Pancreas (tissue), 10 donors: ENCODE results near the gene SPDYE1. TPM values are rescaled to one million over a fixed set of nuclear protein-coding genes. Genes with fewer than 3 reads are reported as not detected.

Source experiments
- ATAC-seq, 4 donors: fragments of 200-7000 bp; cut with Tn5 transposase; one replicate each; pipeline versions ENCODE4 v1.8.0 to v1.9.1; 2020; ENCODE audit warnings: mild to moderate bottlenecking in 4 of 4, moderate library complexity in 4 of 4
- DNase-seq, 6 donors: peaks; one replicate each; pipeline ENCODE4 v3.0.0-alpha.2; 2020
- FAIRE-seq: peaks from 2 replicates; lab custom pipeline; 2012; peaks lifted over from hg19 to GRCh38; lab: Jason Lieb, UNC
- H3K27ac ChIP-seq, 4 donors: fragments of 200-600 bp; sonication (generic); 1 replicate in 3 of 4; 2 replicates in 1 of 4; pipeline versions ENCODE4 v1.5.0 to v1.8.0; 2020
- H3K27me3 ChIP-seq, 4 donors: fragments of 200-600 bp; one replicate each; pipeline ENCODE4 v1.8.0; 2021
- H3K36me3 ChIP-seq, 3 donors: fragments of 200-600 bp; sonication (generic) in 1 of 3; one replicate each; pipeline versions ENCODE4 v1.5.0 to v1.8.0; 2020 to 2021
- H3K4me1 ChIP-seq, 3 donors: fragments of 200-600 bp; one replicate each; pipeline ENCODE4 v1.8.0; 2021
- H3K4me3 ChIP-seq, 4 donors: fragments of 200-600 bp; sonication (generic) in 2 of 4; one replicate each; pipeline versions ENCODE4 v1.5.0 to v1.8.0; 2020 to 2021
- H3K9me3 ChIP-seq, 4 donors: fragments of 200-600 bp; one replicate each; pipeline ENCODE4 v1.8.0; 2021
- CTCF ChIP-seq, 4 donors: fragments of 200-600 bp; sonication (generic) in 3 of 4; IDR thresholded peaks; one replicate each; pipeline versions ENCODE4 v1.5.0 to v1.8.0; 2021; ENCODE audit warnings: antibody characterized with exemption in 4 of 4
- WGBS, 2 donors: extraction: QIAGEN DNeasy Blood & Tissue Kit; methylation state at CpG; one replicate each; pipeline ENCODE4 v1.1.7; 2013; 5-methylcytosine and 5-hydroxymethylcytosine counted together
- intact Hi-C, 3 donors: fragments of 100-400 bp; cut with DNase I; formaldehyde crosslinking; loops; one replicate each; pipeline versions ENCODE4 v1.11.1 to v1.14.2; 2022
- microRNA-seq, 2 donors: library from miRNA; unstranded; fragments of <30 nt; microRNA quantifications; one replicate each; pipeline versions ENCODE4 to v1.1.0, GENCODE V29; 2019 to 2020
- polyA plus RNA-seq, 2 donors: library from polyadenylated mRNA; stranded (reverse); fragments of 200-250 nt; gene quantifications; one replicate each; pipeline ENCODE4 v1.2.3, GENCODE V29; 2013
- total RNA-seq, 6 donors: library from RNA; stranded (reverse); fragmentation: NEBNext Ultra II Directional in 4 of 6; extraction: Animal tissue kit (Norgen Biotek cat#: 25700) in 4 of 6; gene quantifications; one replicate each; pipeline versions ENCODE4 v1.2.1 to v1.2.4, GENCODE V29; 2021 to 2023
- donor health status: healthy with polysubstance abuse.
- donor health status: DM: no; HTN: no; CAD: no; lungs with moderate emphysema.
- donor health status: DM: no; HTN: no; CAD: no.
- donor health status: control.
- donor health status: control.
- donor health status: Bipolar disorder and iron deficiency.
- donor health status: DM: yes; HTN: yes; CAD: no.
- donor health status: DM: no; HTN: no; CAD: no.
- donor health status: DM: no; HTN: no; CAD: no.
- donor health status: DM: yes; HTN: yes; CAD: no.

The SPDYE1 gene
- total and polyA plus RNA-seq, 8 donors, result 0.09 TPM; not detected in 7

GRCh38 chr7:44057849-44058758, 60.4 kb downstream of the SPDYE1 start:
- no peaks in the 10 kb centered on the region for H3K9me3 ChIP-seq
- H3K36me3 ChIP-seq, result peaks cover 9 to 42% (median 33%) of the 10 kb centered on the region in 3 donors
- 92 to 93% methylated on average over 25 to 30 of the region's 30 CpGs for WGBS, 2 donors
- no peak for FAIRE-seq
- intact Hi-C loops, result no loop called here
- no peaks in the 10 kb centered on the region for H3K27me3 ChIP-seq
- no peak overlapping the region for H3K4me3 ChIP-seq
- H3K4me1 ChIP-seq, result no peaks in the 10 kb centered on the region
- ATAC-seq, result peak in 1 of 4 donors; percentile 18
- no peak for TF ChIP-seq CTCF (IDR thresholded peaks at IDR 0.05)
- no peak overlapping the region for H3K27ac ChIP-seq
- DNase-seq, result peak in 3 of 6 donors; percentile 8 to 56 (median 45)

- ATAC-seq, result no peak
- intact Hi-C loops, result no loop called here
- Histone ChIP-seq H3K36me3 (peaks cover 9 to 42% (median 33%) of the 10 kb centered on the region in 3 donors), H3K4me3 (no peak overlapping the region), H3K4me1 (no peaks in the 10 kb centered on the region), H3K27ac (no peak overlapping the region), H3K27me3 (no peaks in the 10 kb centered on the region), H3K9me3 (no peaks in the 10 kb centered on the region)
- DNase-seq, result peak in 2 of 6 donors; percentile 26 to 29
- no peak for TF ChIP-seq CTCF (IDR thresholded peaks at IDR 0.05)
- FAIRE-seq, result no peak
- WGBS, 2 donors, result 91 to 92% methylated on average over 7 of the region's 7 CpGs
Measured at GRCh38 chr7:44058759-44059218, 61.1 kb downstream of the SPDYE1 start.

GRCh38 chr7:44059219-44060090, 61.8 kb downstream of the SPDYE1 start:
- 93% methylated on average over 14 of the region's 14 CpGs for WGBS, 2 donors
- intact Hi-C loops, result no loop called here
- Histone ChIP-seq H3K27me3 (no peaks in the 10 kb centered on the region), H3K27ac (no peak overlapping the region), H3K36me3 (peaks cover 9 to 42% (median 33%) of the 10 kb centered on the region in 3 donors), H3K9me3 (no peaks in the 10 kb centered on the region), H3K4me3 (no peak overlapping the region), H3K4me1 (peaks cover 0 to under 1% (median 0%) of the 10 kb centered on the region in 3 donors)
- no peak for TF ChIP-seq CTCF (IDR thresholded peaks at IDR 0.05)
- DNase-seq, result peak in 2 of 6 donors; percentile 61 to 66
- no peak for FAIRE-seq
- no peak for ATAC-seq

Small RNA genes within 50 kb of the gene (microRNA-seq; reads per million reads assigned to microRNA genes)
- 0 reads per million in 2 donors for gene MIR6837

Other genes with a start within 250 kb of the SPDYE1 start
- gene BLVRA, start 239.2 kb upstream of the SPDYE1 start, total RNA-seq, result 10 to 100 TPM; 12.4 to 21.3 (median 15.4) TPM
- 10 to 100 TPM; 19.0 to 31.6 TPM for gene BLVRA, start 239.2 kb upstream of the SPDYE1 start, polyA plus RNA-seq
- gene MRPS24, start 128.4 kb upstream of the SPDYE1 start, total RNA-seq, result 10 to 100 TPM; 42.2 to 75.4 (median 57.8) TPM
- 10 to 100 TPM; 50.2 to 77.0 TPM for gene MRPS24, start 128.4 kb upstream of the SPDYE1 start, polyA plus RNA-seq
- gene URGCP, start 91.3 kb upstream of the SPDYE1 start, total RNA-seq, result 10 to 100 TPM; 12.1 to 24.1 (median 16.8) TPM
- gene URGCP, start 91.3 kb upstream of the SPDYE1 start, polyA plus RNA-seq, result 10 to 100 TPM; 24.1 to 27.5 TPM
- 10 to 100 TPM; 12.0 to 19.5 (median 15.8) TPM for gene UBE2D4, start 71.5 kb upstream of the SPDYE1 start, total RNA-seq
- gene UBE2D4, start 71.5 kb upstream of the SPDYE1 start, polyA plus RNA-seq, result 10 to 100 TPM; 13.3 to 17.0 TPM
- gene DBNL, start 46.8 kb downstream of the SPDYE1 start, total RNA-seq, result 10 to 100 TPM; 22.1 to 46.9 (median 30.2) TPM
- 10 to 100 TPM; 44.9 to 53.7 TPM for gene DBNL, start 46.8 kb downstream of the SPDYE1 start, polyA plus RNA-seq
- under 1 TPM in 5 of 6 donors, not detected in 1; 0.49 to 0.73 (median 0.59) TPM for gene PGAM2, start 67.7 kb downstream of the SPDYE1 start, total RNA-seq
- gene PGAM2, start 67.7 kb downstream of the SPDYE1 start, polyA plus RNA-seq, result 1 to 10 TPM; 3.3 to 6.7 TPM
- gene POLM, start 84.6 kb downstream of the SPDYE1 start, total RNA-seq, result 10 to 100 TPM in 5 of 6 donors, 1 to 10 TPM in 1; 9.0 to 16.4 (median 11.5) TPM
- gene POLM, start 84.6 kb downstream of the SPDYE1 start, polyA plus RNA-seq, result 10 to 100 TPM; 21.0 to 28.6 TPM
- gene AEBP1, start 106.4 kb downstream of the SPDYE1 start, total RNA-seq, result 10 to 100 TPM in 3 of 6 donors, 1 to 10 TPM in 3; 5.1 to 49.3 (median 11.5) TPM
- gene AEBP1, start 106.4 kb downstream of the SPDYE1 start, polyA plus RNA-seq, result 10 to 100 TPM; 19.9 to 21.4 TPM
- gene POLD2, start 125.7 kb downstream of the SPDYE1 start, total RNA-seq, result 10 to 100 TPM; 40.6 to 57.3 (median 47.7) TPM
- gene POLD2, start 125.7 kb downstream of the SPDYE1 start, polyA plus RNA-seq, result 10 to 100 TPM; 68.3 to 86.4 TPM
- gene MYL7, start 143.4 kb downstream of the SPDYE1 start, total RNA-seq, result under 1 TPM in 1 of 6 donors, not detected in 5; 0.94 TPM
- gene MYL7, start 143.4 kb downstream of the SPDYE1 start, polyA plus RNA-seq, result 1 to 10 TPM; 1.9 to 2.3 TPM
- gene GCK, start 191.5 kb downstream of the SPDYE1 start, total RNA-seq, result 1 to 10 TPM in 2 of 6 donors, under 1 TPM in 4; 0.57 to 2.0 (median 0.88) TPM
- 10 to 100 TPM in 1 of 2 donors, 1 to 10 TPM in 1; 6.9 to 18.2 TPM for gene GCK, start 191.5 kb downstream of the SPDYE1 start, polyA plus RNA-seq
- gene YKT6, start 203.1 kb downstream of the SPDYE1 start, total RNA-seq, result 10 to 100 TPM; 33.4 to 48.7 (median 38.8) TPM
- gene YKT6, start 203.1 kb downstream of the SPDYE1 start, polyA plus RNA-seq, result 10 to 100 TPM; 27.7 to 31.3 TPM